ENCODE data around the gene PPHLN1.

Gene PPHLN1

GRCh38 chr12:42325653-42326474, at the start of gene PPHLN1, which contains the start of gene ZCRB1:
Gene PPHLN1 (plus strand): TSS chr12:42326167. CDS start chr12:42335903, 9,736 bp downstream.
Gene ZCRB1 (minus strand): TSS chr12:42326094. CDS start chr12:42324102, 1,992 bp downstream.
- TF ChIP-seq TAF1 (IDR thresholded peaks at IDR 0.05; ENCODE audit: low read depth) = peak; percentile 81
- no peak for TF ChIP-seq FOXM1 (IDR thresholded peaks at IDR 0.05; ENCODE audit: borderline replicate concordance, low read depth)
- peak; percentile 94 for TF ChIP-seq CREB1 (IDR thresholded peaks at IDR 0.05; ENCODE audit: low read depth)
- TF ChIP-seq EP300 (IDR thresholded peaks at IDR 0.05; ENCODE audit: borderline replicate concordance) = 0 out of 2 replicates have a peak, but pooled peaks have one; percentile 15
- TF ChIP-seq, protein P1, sequence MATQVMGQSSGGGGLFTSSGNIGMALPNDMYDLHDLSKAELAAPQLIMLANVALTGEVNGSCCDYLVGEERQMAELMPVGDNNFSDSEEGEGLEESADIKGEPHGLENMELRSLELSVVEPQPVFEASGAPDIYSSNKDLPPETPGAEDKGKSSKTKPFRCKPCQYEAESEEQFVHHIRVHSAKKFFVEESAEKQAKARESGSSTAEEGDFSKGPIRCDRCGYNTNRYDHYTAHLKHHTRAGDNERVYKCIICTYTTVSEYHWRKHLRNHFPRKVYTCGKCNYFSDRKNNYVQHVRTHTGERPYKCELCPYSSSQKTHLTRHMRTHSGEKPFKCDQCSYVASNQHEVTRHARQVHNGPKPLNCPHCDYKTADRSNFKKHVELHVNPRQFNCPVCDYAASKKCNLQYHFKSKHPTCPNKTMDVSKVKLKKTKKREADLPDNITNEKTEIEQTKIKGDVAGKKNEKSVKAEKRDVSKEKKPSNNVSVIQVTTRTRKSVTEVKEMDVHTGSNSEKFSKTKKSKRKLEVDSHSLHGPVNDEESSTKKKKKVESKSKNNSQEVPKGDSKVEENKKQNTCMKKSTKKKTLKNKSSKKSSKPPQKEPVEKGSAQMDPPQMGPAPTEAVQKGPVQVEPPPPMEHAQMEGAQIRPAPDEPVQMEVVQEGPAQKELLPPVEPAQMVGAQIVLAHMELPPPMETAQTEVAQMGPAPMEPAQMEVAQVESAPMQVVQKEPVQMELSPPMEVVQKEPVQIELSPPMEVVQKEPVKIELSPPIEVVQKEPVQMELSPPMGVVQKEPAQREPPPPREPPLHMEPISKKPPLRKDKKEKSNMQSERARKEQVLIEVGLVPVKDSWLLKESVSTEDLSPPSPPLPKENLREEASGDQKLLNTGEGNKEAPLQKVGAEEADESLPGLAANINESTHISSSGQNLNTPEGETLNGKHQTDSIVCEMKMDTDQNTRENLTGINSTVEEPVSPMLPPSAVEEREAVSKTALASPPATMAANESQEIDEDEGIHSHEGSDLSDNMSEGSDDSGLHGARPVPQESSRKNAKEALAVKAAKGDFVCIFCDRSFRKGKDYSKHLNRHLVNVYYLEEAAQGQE (IDR thresholded peaks at IDR 0.05; ENCODE audit: low read depth) = no peak
- TF ChIP-seq YY1 (IDR thresholded peaks at IDR 0.05; ENCODE audit: low read depth) = peak; percentile 32; the same call in 1 of the 2 replicates
- no peak for TF ChIP-seq CEBPB (IDR thresholded peaks at IDR 0.05)
- TF ChIP-seq NFIC (IDR thresholded peaks at IDR 0.05) = no peak
- no peak for TF ChIP-seq EGR1 (IDR thresholded peaks at IDR 0.05)
- no peak for TF ChIP-seq USF1 (IDR thresholded peaks at IDR 0.05)
- TF ChIP-seq, protein P2, sequence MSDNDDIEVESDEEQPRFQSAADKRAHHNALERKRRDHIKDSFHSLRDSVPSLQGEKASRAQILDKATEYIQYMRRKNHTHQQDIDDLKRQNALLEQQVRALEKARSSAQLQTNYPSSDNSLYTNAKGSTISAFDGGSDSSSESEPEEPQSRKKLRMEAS (IDR thresholded peaks at IDR 0.05) = peak; percentile 39
- peak; percentile 29; the same call in 1 of the 2 replicates for TF ChIP-seq TCF12 (IDR thresholded peaks at IDR 0.05; ENCODE audit: low read depth)
- peak; percentile 77; the same call in 1 of the 2 replicates for TF ChIP-seq ZBTB7A (IDR thresholded peaks at IDR 0.05; ENCODE audit: low read depth)
- no peak for TF ChIP-seq TEAD4 (IDR thresholded peaks at IDR 0.05)
- no peak for TF ChIP-seq RAD21 (IDR thresholded peaks at IDR 0.05; ENCODE audit: low read depth)

DNA sequence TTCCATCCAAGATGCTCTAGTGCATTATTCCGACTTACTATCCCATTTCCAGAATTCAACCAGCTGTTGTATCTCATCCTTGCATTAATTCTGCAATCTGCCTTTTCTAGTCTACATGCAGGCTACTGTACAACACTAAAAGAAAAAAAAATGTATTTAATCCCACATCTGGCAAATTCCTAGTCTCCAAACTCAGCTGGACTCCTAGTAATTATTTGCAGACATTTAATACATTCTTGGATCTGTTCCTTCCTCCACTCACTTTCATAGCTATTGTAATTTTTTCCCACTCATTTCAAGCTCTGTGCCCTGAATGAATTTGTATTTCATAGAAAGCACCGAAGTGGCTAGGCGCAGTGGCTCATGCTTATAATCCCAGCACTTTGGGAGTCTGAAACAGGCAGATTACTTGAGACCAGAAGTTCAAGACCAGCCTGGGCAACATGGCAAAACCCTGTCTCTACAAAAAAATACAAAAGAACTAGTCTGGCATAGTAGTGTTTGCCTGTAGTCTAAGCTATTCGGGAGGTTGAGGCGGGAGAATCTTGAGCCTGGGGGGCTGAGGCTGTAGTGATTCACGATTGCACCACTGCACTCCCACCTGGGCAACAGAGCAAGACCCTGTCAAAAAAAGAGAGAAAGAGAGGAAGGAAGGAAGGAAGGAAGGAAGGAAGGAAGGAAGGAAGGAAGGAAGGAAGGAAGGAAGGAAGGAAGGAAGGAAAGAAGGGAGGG, 48.4 kb upstream of the PPHLN1 start:
- TF ChIP-seq FOXM1 (IDR thresholded peaks at IDR 0.05; ENCODE audit: borderline replicate concordance, low read depth) = no peak
- TF ChIP-seq USF1 (IDR thresholded peaks at IDR 0.05) = no peak
- no peak for TF ChIP-seq EP300 (IDR thresholded peaks at IDR 0.05; ENCODE audit: borderline replicate concordance)
- no peak for TF ChIP-seq RAD21 (IDR thresholded peaks at IDR 0.05; ENCODE audit: low read depth)
- TF ChIP-seq, protein P1 (IDR thresholded peaks at IDR 0.05; ENCODE audit: low read depth) = no peak

DNA sequence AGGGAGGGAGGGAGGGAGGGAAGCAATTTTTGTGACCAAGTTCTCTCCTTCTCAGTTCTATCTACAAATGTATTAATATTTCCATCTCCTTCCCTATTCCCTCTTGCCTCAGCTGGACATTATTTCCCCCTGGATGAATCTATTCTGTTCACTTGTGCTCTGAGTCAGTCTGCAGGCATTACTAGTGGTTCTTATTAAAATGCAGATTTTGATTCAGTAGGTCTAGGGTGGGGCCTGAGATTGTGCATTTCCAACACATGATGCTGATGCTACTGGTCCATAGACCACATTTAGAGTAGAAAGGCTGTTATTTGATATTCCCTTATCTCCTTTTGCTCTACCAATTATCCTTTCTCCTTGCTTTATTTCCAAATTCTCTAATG, 47.8 kb upstream of the PPHLN1 start:
- TF ChIP-seq CREB1 (IDR thresholded peaks at IDR 0.05; ENCODE audit: low read depth) = no peak

GRCh38 chr12:42281278-42281677, 44.7 kb upstream of the PPHLN1 start:
- no peak for TF ChIP-seq FOXM1 (IDR thresholded peaks at IDR 0.05; ENCODE audit: borderline replicate concordance, low read depth)
- TF ChIP-seq, protein P1 (IDR thresholded peaks at IDR 0.05; ENCODE audit: low read depth) = peak; percentile 43; the same call in 1 of the 2 replicates
- no peak for TF ChIP-seq TEAD4 (IDR thresholded peaks at IDR 0.05)
